Mesenchymal stem cell (in vitro differentiated cells and primary cell): ENCODE measurements around the gene KAT14.

Source experiments
- DNase-seq: peaks from one replicate; pipeline ENCODE4 v3.0.0-alpha.2; 2013
- H2AFZ ChIP-seq: one replicate; pipeline ENCODE4 v1.6.1; 2013; ENCODE audit warnings: low read depth, mild to moderate bottlenecking, control low read depth, inconsistent platforms, low read length, moderate library complexity
- H2AK5ac ChIP-seq: 2 replicates; pipeline ENCODE4 v1.6.1; 2013; ENCODE audit warnings: low read length, moderate library complexity, mild to moderate bottlenecking, inconsistent platforms; ENCODE audit not compliant: severe bottlenecking
- H2BK120ac ChIP-seq: one replicate; pipeline ENCODE4 v1.6.1; 2013; ENCODE audit warnings: low read depth, mild to moderate bottlenecking, inconsistent platforms, low read length, moderate library complexity
- H2BK12ac ChIP-seq, 2 experiments: one replicate each; pipeline ENCODE4 v1.6.1; 2013; ENCODE audit warnings: inconsistent platforms in 2 of 2, low read length in 2 of 2, mild to moderate bottlenecking in 2 of 2, moderate library complexity in 2 of 2, control low read depth in 1 of 2
- H2BK15ac ChIP-seq: one replicate; pipeline ENCODE4 v1.6.1; 2013; ENCODE audit warnings: mild to moderate bottlenecking, low read depth, inconsistent platforms; ENCODE audit not compliant: poor library complexity, severe bottlenecking
- H2BK5ac ChIP-seq: 2 replicates; pipeline ENCODE4 v1.6.1; 2013; ENCODE audit warnings: low read depth, mild to moderate bottlenecking, low read length, control low read depth, inconsistent platforms; ENCODE audit not compliant: poor library complexity, severe bottlenecking
- H3K14ac ChIP-seq, 2 experiments: one replicate each; pipeline ENCODE4 v1.6.1; 2013; ENCODE audit warnings: inconsistent platforms in 2 of 2, low read length in 2 of 2, control low read depth in 1 of 2, mild to moderate bottlenecking in 1 of 2, moderate library complexity in 1 of 2
- H3K18ac ChIP-seq, 2 experiments: one replicate each; pipeline ENCODE4 v1.6.1; 2013; ENCODE audit warnings: inconsistent platforms in 2 of 2, low read length in 2 of 2, control low read depth in 1 of 2, low read depth in 1 of 2, mild to moderate bottlenecking in 1 of 2
- H3K23ac ChIP-seq, 2 experiments: one replicate each; pipeline ENCODE4 v1.6.1; 2013; ENCODE audit warnings: inconsistent platforms in 2 of 2, low read length in 2 of 2, mild to moderate bottlenecking in 2 of 2, moderate library complexity in 2 of 2, control low read depth in 1 of 2
- H3K27ac ChIP-seq: 2 replicates; pipeline ENCODE4 v1.5.1; 2013; ENCODE audit warnings: mild to moderate bottlenecking, moderate library complexity, low read length, control low read depth, inconsistent platforms; ENCODE audit not compliant: poor library complexity, severe bottlenecking
- H3K27me3 ChIP-seq, 2 experiments: 2 replicates each; pipeline versions ENCODE4 v1.6.1 to v1.7.0; 2013; ENCODE audit warnings: low read length in 2 of 2, mild to moderate bottlenecking in 2 of 2, moderate library complexity in 2 of 2, control low read depth in 1 of 2, inconsistent platforms in 1 of 2; ENCODE audit not compliant: control insufficient read depth in 1 of 2, insufficient read depth in 1 of 2
- H3K36me3 ChIP-seq, 2 experiments: 2 replicates each; pipeline versions ENCODE4 v1.6.1 to v1.7.0; 2013; ENCODE audit warnings: low read length in 2 of 2, control low read depth in 1 of 2, inconsistent platforms in 1 of 2, low read depth in 1 of 2, mild to moderate bottlenecking in 1 of 2; ENCODE audit not compliant: insufficient read depth in 2 of 2, control insufficient read depth in 1 of 2
- H3K4ac ChIP-seq, 2 experiments: one replicate each; pipeline ENCODE4 v1.6.1; 2013; ENCODE audit warnings: inconsistent platforms in 2 of 2, low read length in 2 of 2, mild to moderate bottlenecking in 2 of 2, moderate library complexity in 2 of 2, control low read depth in 1 of 2, low read depth in 1 of 2
- H3K4me1 ChIP-seq: 2 replicates; pipeline ENCODE4 v1.6.1; 2013; ENCODE audit warnings: low read depth, low read length, control low read depth; ENCODE audit not compliant: control insufficient read depth, insufficient read depth
- H3K4me2 ChIP-seq: 2 replicates; pipeline ENCODE4 v1.6.1; 2013; ENCODE audit warnings: low read length, mild to moderate bottlenecking, inconsistent platforms; ENCODE audit not compliant: poor library complexity, severe bottlenecking
- H3K4me3 ChIP-seq, 2 experiments: 2 replicates each; pipeline versions ENCODE4 v1.5.1 to v1.7.0; 2013; ENCODE audit warnings: low read length in 2 of 2, mild to moderate bottlenecking in 2 of 2, control low read depth in 1 of 2, low read depth in 1 of 2; ENCODE audit not compliant: insufficient read depth in 1 of 2
- H3K79me1 ChIP-seq: replicated peaks from 2 replicates; pipeline ENCODE4 v1.6.1; 2013; ENCODE audit warnings: mild to moderate bottlenecking, control low read depth, low read length, inconsistent platforms; ENCODE audit not compliant: poor library complexity, severe bottlenecking
- H3K9ac ChIP-seq: 2 replicates; pipeline ENCODE4 v1.7.0; 2013; ENCODE audit warnings: mild to moderate bottlenecking, low read length, moderate library complexity
- H3K9me3 ChIP-seq: 2 replicates; pipeline ENCODE4 v1.7.0; 2013; ENCODE audit warnings: mild to moderate bottlenecking, low read length; ENCODE audit not compliant: control insufficient read depth
- H4K8ac ChIP-seq: one replicate; pipeline ENCODE4 v1.6.1; 2013; ENCODE audit warnings: inconsistent platforms, mild to moderate bottlenecking, low read length, moderate library complexity
- H4K91ac ChIP-seq: one replicate; pipeline ENCODE4 v1.6.1; 2013; ENCODE audit warnings: mild to moderate bottlenecking, low read length, inconsistent platforms
- WGBS: methylation state at CpG from one replicate; pipeline ENCODE4 v1.1.7; 2013; ENCODE audit warnings: mixed read lengths; 5-methylcytosine and 5-hydroxymethylcytosine counted together

KAT14 gene

DNA sequence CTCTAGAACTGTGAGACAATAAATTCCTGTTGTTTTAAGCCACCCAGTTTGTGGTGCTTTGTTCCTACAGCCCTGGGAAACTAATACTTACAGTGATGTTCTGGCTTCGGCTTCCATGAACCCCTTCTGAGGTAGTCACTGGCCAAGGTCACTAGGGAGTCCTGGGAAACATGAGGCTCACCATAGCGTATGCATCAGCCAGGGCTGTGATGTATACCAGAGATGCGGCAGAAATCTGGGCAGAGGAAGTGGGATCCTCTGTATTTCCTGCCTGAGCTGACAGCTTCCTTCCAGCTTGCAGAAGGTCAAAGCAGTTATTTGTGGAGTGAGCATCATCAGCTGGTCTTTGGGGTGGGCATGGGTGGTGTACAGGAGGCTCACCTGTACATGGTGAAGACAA, 27.9 kb downstream of the KAT14 start:
- no peak overlapping the region for H2BK15ac ChIP-seq
- no peak overlapping the region for H3K23ac ChIP-seq
- H3K79me1 ChIP-seq, result peaks cover 12% of the 10 kb centered on the region
- no peak overlapping the region for H3K27ac ChIP-seq
- no peaks in the 10 kb centered on the region for H3K9me3 ChIP-seq
- peaks cover 17 to 46% of the 10 kb centered on the region in 2 experiments for H3K36me3 ChIP-seq
- DNase-seq, result no peak
- H2AK5ac ChIP-seq, result no peak overlapping the region
- no peak overlapping the region for H2BK12ac ChIP-seq
- H3K18ac ChIP-seq, result no peak overlapping the region
- H4K91ac ChIP-seq, result no peak overlapping the region
- peak overlapping the region; percentile 19 for H4K8ac ChIP-seq
- no peak overlapping the region for H3K9ac ChIP-seq
- H3K4me3 ChIP-seq, result no peak overlapping the region
- no peak overlapping the region for H2BK5ac ChIP-seq
- H2BK120ac ChIP-seq, result no peak overlapping the region
- no peak overlapping the region for H3K14ac ChIP-seq
- H2AFZ ChIP-seq, result no peak overlapping the region
- no peaks in the 10 kb centered on the region for H3K27me3 ChIP-seq
- no peaks in the 10 kb centered on the region for H3K4me1 ChIP-seq
- no peak overlapping the region for H3K4ac ChIP-seq
- no peak overlapping the region for H3K4me2 ChIP-seq
- 87% methylated on average over 3 of the region's 3 CpGs for WGBS

DNA sequence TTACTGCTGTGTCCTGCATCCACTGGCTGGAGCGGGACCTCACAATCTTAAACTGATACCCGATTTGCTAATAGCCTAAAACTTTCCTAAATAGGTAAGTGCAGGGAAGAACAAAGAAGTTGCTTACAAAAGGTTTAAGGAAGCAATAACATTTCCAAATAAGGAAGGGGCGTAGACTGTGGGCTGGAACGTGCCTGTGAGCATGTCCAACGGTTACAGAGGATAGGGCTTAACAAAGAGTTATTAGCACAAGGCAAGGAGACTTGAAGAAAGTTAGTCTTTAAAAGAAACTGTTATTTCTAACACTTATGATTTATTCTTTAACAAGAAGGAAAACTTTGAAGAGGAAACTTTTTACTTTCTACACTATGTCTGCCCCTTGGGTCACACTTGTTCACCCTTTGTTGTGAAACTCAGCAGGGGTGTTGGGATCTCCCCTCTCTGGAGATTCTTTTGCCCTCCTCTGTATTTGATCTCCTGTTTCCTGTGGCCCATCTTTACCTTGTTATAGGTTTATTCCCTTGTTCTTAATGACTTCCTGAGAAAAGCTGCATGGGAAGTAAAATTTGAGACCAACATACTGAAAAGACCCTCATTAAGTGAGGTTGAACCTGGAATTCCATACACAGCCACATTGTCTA, 28.7 kb downstream of the KAT14 start:
- DNase-seq, result no peak
- no peak overlapping the region for H3K18ac ChIP-seq
- no peak overlapping the region for H2BK15ac ChIP-seq
- no peak overlapping the region for H4K8ac ChIP-seq
- no peak overlapping the region for H3K27ac ChIP-seq
- no peak overlapping the region for H3K23ac ChIP-seq
- no peak overlapping the region for H2BK120ac ChIP-seq
- H2BK12ac ChIP-seq, result no peak overlapping the region
- no peaks in the 10 kb centered on the region for H3K9me3 ChIP-seq
- H3K27me3 ChIP-seq, result no peaks in the 10 kb centered on the region
- H2AFZ ChIP-seq, result no peak overlapping the region
- 97% methylated on average over 5 of the region's 5 CpGs for WGBS
- peaks cover 17 to 50% of the 10 kb centered on the region in 2 experiments for H3K36me3 ChIP-seq
- peaks cover 12% of the 10 kb centered on the region for H3K79me1 ChIP-seq
- no peak overlapping the region for H3K4me2 ChIP-seq
- H3K9ac ChIP-seq, result no peak overlapping the region
- H3K4me1 ChIP-seq, result no peaks in the 10 kb centered on the region
- H3K4me3 ChIP-seq, result no peak overlapping the region
- H4K91ac ChIP-seq, result no peak overlapping the region
- H2BK5ac ChIP-seq, result no peak overlapping the region
- no peak overlapping the region for H2AK5ac ChIP-seq
- H3K4ac ChIP-seq, result no peak overlapping the region
- H3K14ac ChIP-seq, result no peak overlapping the region

GRCh38 chr20:18166950-18167349, 29.3 kb downstream of the KAT14 start:
- Histone ChIP-seq H3K18ac (no peak overlapping the region), H2BK5ac (no peak overlapping the region), H3K4me2 (no peak overlapping the region), H3K4me1 (no peaks in the 10 kb centered on the region), H3K79me1 (peaks cover 12% of the 10 kb centered on the region), H3K4ac (no peak overlapping the region), H2AK5ac (no peak overlapping the region), H2AFZ (no peak overlapping the region), H3K36me3 (peaks cover 15 to 45% of the 10 kb centered on the region in 2 experiments), H3K9ac (no peak overlapping the region), H3K4me3 (no peak overlapping the region), H3K27ac (no peak overlapping the region), H2BK12ac (no peak overlapping the region), H3K14ac (no peak overlapping the region), H3K23ac (no peak overlapping the region), H2BK15ac (no peak overlapping the region), H3K27me3 (no peaks in the 10 kb centered on the region), H4K8ac (no peak overlapping the region), H3K9me3 (no peaks in the 10 kb centered on the region), H4K91ac (no peak overlapping the region), H2BK120ac (no peak overlapping the region)
- no peak for DNase-seq
- WGBS, result 100% methylated on average over 1 of the region's 1 CpG

DNA sequence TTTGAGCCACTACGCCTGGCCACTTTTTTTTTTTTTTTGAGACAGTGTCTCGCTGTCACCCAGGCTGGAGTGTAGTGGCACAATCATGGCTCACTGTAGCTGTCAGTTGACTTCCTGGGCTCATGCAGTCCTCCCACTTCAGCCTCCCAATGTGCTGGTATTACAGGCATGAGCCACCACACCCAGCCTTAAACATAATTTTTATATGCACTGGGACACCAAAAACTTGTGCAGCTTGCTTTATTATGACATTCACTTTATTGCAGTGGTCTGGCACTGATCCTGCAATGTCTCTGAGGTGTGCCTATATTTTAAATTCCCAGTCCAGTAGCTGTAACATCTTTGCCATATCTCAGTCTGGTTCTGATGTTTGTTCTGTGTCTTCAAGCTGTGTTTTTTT, 34.7 kb downstream of the KAT14 start:
- no peak for DNase-seq
- no peaks in the 10 kb centered on the region for H3K27me3 ChIP-seq
- no peak overlapping the region for H4K91ac ChIP-seq
- no peak overlapping the region for H3K23ac ChIP-seq
- no peak overlapping the region for H2BK120ac ChIP-seq
- H2BK5ac ChIP-seq, result no peak overlapping the region
- H4K8ac ChIP-seq, result no peak overlapping the region
- H3K79me1 ChIP-seq, result peaks cover 15% of the 10 kb centered on the region
- H3K4me3 ChIP-seq, result no peak overlapping the region
- H3K9ac ChIP-seq, result no peak overlapping the region
- no peaks in the 10 kb centered on the region for H3K9me3 ChIP-seq
- H3K4me1 ChIP-seq, result peaks cover 2% of the 10 kb centered on the region
- H3K18ac ChIP-seq, result no peak overlapping the region
- H2BK15ac ChIP-seq, result no peak overlapping the region
- no peak overlapping the region for H3K4ac ChIP-seq
- peaks cover 4 to 24% of the 10 kb centered on the region in 2 experiments for H3K36me3 ChIP-seq
- H2AFZ ChIP-seq, result no peak overlapping the region
- no peak overlapping the region for H2AK5ac ChIP-seq
- no peak overlapping the region for H3K14ac ChIP-seq
- H3K4me2 ChIP-seq, result no peak overlapping the region
- 97% methylated on average over 2 of the region's 2 CpGs for WGBS
- no peak overlapping the region for H3K27ac ChIP-seq
- H2BK12ac ChIP-seq, result no peak overlapping the region
